HepG2 (cell line): ENCODE measurements around the gene ARID1A. TPM values are rescaled to one million over a fixed set of nuclear protein-coding genes. Genes with fewer than 3 reads are reported as not detected.

Experiments
- ARNTL ChIP-seq: sonication (generic); formaldehyde crosslinking; IDR thresholded peaks from 2 replicates; pipeline ENCODE4 v1.4.0; 2020; ENCODE audit warnings: mild to moderate bottlenecking, missing genetic modification reagents
- ATF5 ChIP-seq: sonication (generic); formaldehyde crosslinking; IDR thresholded peaks from 2 replicates; pipeline ENCODE4 v1.4.0; 2020; ENCODE audit warnings: mild to moderate bottlenecking, low read depth, missing genetic modification reagents
- CERS6 ChIP-seq: sonication (generic); formaldehyde crosslinking; IDR thresholded peaks from 2 replicates; pipeline ENCODE4 v1.5.0; 2020; ENCODE audit warnings: missing genetic modification reagents
- CSRNP2 ChIP-seq: sonication (generic); formaldehyde crosslinking; conservative IDR thresholded peaks from 2 replicates; pipeline ENCODE4 v1.8.0; 2022; ENCODE audit warnings: low read depth, missing genetic modification reagents
- ISX ChIP-seq: sonication (generic); formaldehyde crosslinking; conservative IDR thresholded peaks from 2 replicates; pipeline ENCODE4 v1.5.0; 2020; ENCODE audit warnings: missing genetic modification reagents
- LCORL ChIP-seq, 2 experiments: fragments of 450-650 bp in 1 of 2; sonication (generic) in 1 of 2; formaldehyde crosslinking in 1 of 2; IDR thresholded peaks; 2 replicates each; pipeline versions ENCODE4 v1.5.0 to v1.6.1; 2017 to 2020; ENCODE audit warnings: antibody characterized with exemption in 1 of 2, missing genetic modification reagents in 1 of 2
- PAWR ChIP-seq: sonication (generic); formaldehyde crosslinking; IDR thresholded peaks from 2 replicates; pipeline ENCODE4 v1.4.0; 2020; ENCODE audit warnings: missing genetic modification reagents, mild to moderate bottlenecking, borderline replicate concordance
- SRSF4 ChIP-seq: fragments of 200-400 bp; formaldehyde crosslinking; IDR thresholded peaks from one replicate; pipeline ENCODE4 v1.6.1; 2018; ENCODE audit warnings: mild to moderate bottlenecking, low read depth, low read length, moderate library complexity; ENCODE audit not compliant: poor library complexity, severe bottlenecking
- TEAD2 ChIP-seq: sonication (generic); formaldehyde crosslinking; IDR thresholded peaks from 2 replicates; pipeline ENCODE4 v1.9.0; 2021; ENCODE audit warnings: missing genetic modification reagents
- THAP7 ChIP-seq: sonication (generic); formaldehyde crosslinking; IDR thresholded peaks from 2 replicates; pipeline ENCODE4 v1.8.1; 2023; ENCODE audit warnings: mild to moderate bottlenecking, missing genetic modification reagents
- WIZ ChIP-seq: sonication (generic); formaldehyde crosslinking; IDR thresholded peaks from 2 replicates; pipeline ENCODE4 v1.5.1; 2020; ENCODE audit warnings: mild to moderate bottlenecking, missing genetic modification reagents
- ZFX ChIP-seq: sonication (generic); formaldehyde crosslinking; IDR thresholded peaks from 2 replicates; pipeline ENCODE4 v1.4.0; 2020; ENCODE audit warnings: mild to moderate bottlenecking, low read depth, missing genetic modification reagents, moderate library complexity
- ZFY ChIP-seq: sonication (generic); formaldehyde crosslinking; IDR thresholded peaks from 2 replicates; pipeline ENCODE4 v1.4.0; 2020; ENCODE audit warnings: missing genetic modification reagents
- ZKSCAN8 ChIP-seq: IDR thresholded peaks from 2 replicates; pipeline ENCODE4 v1.6.1; 2016; ENCODE audit warnings: borderline replicate concordance, missing genetic modification reagents, missing compliant biosample characterization
- ZNF207 ChIP-seq: fragments of 450-650 bp; IDR thresholded peaks from 2 replicates; pipeline ENCODE4 v1.6.1; 2016; ENCODE audit warnings: antibody characterized with exemption, borderline replicate concordance
- ZNF264 ChIP-seq: sonication (generic); formaldehyde crosslinking; IDR thresholded peaks from 2 replicates; pipeline ENCODE4 v1.4.0; 2020; ENCODE audit warnings: missing genetic modification reagents
- ZNF430 ChIP-seq: sonication (generic); formaldehyde crosslinking; IDR thresholded peaks from 2 replicates; pipeline ENCODE4 v1.9.0; 2021; ENCODE audit warnings: mild to moderate bottlenecking, missing genetic modification reagents
- ZNF775 ChIP-seq: sonication (generic); formaldehyde crosslinking; IDR thresholded peaks from 2 replicates; pipeline ENCODE4 v1.4.0; 2020; ENCODE audit warnings: missing genetic modification reagents, mild to moderate bottlenecking, moderate library complexity, borderline replicate concordance
- ZNF850 ChIP-seq: sonication (generic); formaldehyde crosslinking; conservative IDR thresholded peaks from 2 replicates; pipeline ENCODE4 v1.9.0; 2021; ENCODE audit warnings: mild to moderate bottlenecking, missing genetic modification reagents
- ZSCAN12 ChIP-seq: sonication (generic); formaldehyde crosslinking; IDR thresholded peaks from 2 replicates; pipeline ENCODE4 v1.9.0; 2021; ENCODE audit warnings: mild to moderate bottlenecking, missing genetic modification reagents
- polyA plus RNA-seq, 8 experiments: library from polyadenylated mRNA; depleted of rRNA in 3 of 8; stranded (reverse) in 7 of 8; unstranded in 1 of 8; fragments of >200 nt; fragmentation: Illumina TruSeq in 4 of 8; extraction: Trizol in 4 of 8; gene quantifications; 2 replicates each; pipeline versions ENCODE4 v1.2.1 to v1.2.3, GENCODE V29; 2011 to 2016; ENCODE audit warnings: low read depth in 4 of 8, missing spikeins in 1 of 8, mixed read lengths in 1 of 8; ENCODE audit not compliant: insufficient read depth in 1 of 8
- total RNA-seq, 5 experiments: library from RNA; depleted of rRNA; stranded (reverse); fragments of >200 nt; fragmentation: Illumina TruSeq; extraction: Trizol; gene quantifications; 2 replicates each; pipeline ENCODE4 v1.2.3, GENCODE V29; 2016; ENCODE audit warnings: low read depth in 1 of 5

ARID1A gene
- total and polyA plus RNA-seq, 2 of the 13 experiments (the other 11 are each of a cell fraction or from before 2014, with no cell fraction given): 11.9 to 15.9 TPM

- TF ChIP-seq CSRNP2 (CRISPR knock-in tag) (no peak), ZNF207 (no peak), THAP7 (CRISPR knock-in tag) (no peak), WIZ (CRISPR knock-in tag) (no peak; the same call in 1 of the 2 replicates), ZNF775 (CRISPR knock-in tag) (no peak), ZSCAN12 (CRISPR knock-in tag) (no peak), ZNF264 (CRISPR knock-in tag) (no peak), TEAD2 (CRISPR knock-in tag) (no peak), ZKSCAN8 (CRISPR knock-in tag) (no peak), PAWR (CRISPR knock-in tag) (no peak), ZNF430 (CRISPR knock-in tag) (no peak), LCORL (IDR thresholded peaks at IDR 0.05) (peak; percentile 98), LCORL (CRISPR knock-in tag; IDR thresholded peaks at IDR 0.05) (peak; percentile 89), ISX (CRISPR knock-in tag) (no peak), SRSF4 (no peak), ZNF850 (no peak), ATF5 (CRISPR knock-in tag) (no peak), CERS6 (CRISPR knock-in tag) (no peak), ZFY (CRISPR knock-in tag) (peak; percentile 77), ARNTL (CRISPR knock-in tag) (no peak), ZFX (CRISPR knock-in tag) (peak; percentile 90)
Measured at GRCh38 chr1:26784023-26784871, 88.4 kb downstream of the ARID1A start (continued).
